ENCODE measurements around the gene SORCS2.

Gene SORCS2

GRCh38 chr4:7679406-7680040 is 487.2 kb downstream of the SORCS2 start:
- TF ChIP-seq CTCF (IDR thresholded peaks at IDR 0.05; ENCODE audit: low read depth, low read length) = no peak
- no peak overlapping the region for H3K4me3 ChIP-seq (ENCODE audit: low read depth, low read length)

GRCh38 chr4:7680106-7680505 is 487.8 kb downstream of the SORCS2 start:
- no peak for TF ChIP-seq CTCF (IDR thresholded peaks at IDR 0.05; ENCODE audit: low read depth, low read length)
- no peak overlapping the region for H3K4me3 ChIP-seq (ENCODE audit: low read depth, low read length)

GRCh38 chr4:7680731-7681130 is 488.4 kb downstream of the SORCS2 start:
- no peak for TF ChIP-seq CTCF (IDR thresholded peaks at IDR 0.05; ENCODE audit: low read depth, low read length)
- H3K4me3 ChIP-seq (ENCODE audit: low read depth, low read length) = no peak overlapping the region

GRCh38 chr4:7683126-7683703 is 490.9 kb downstream of the SORCS2 start:
- TF ChIP-seq CTCF (IDR thresholded peaks at IDR 0.05; ENCODE audit: low read depth, low read length) = no peak
- no peak overlapping the region for H3K4me3 ChIP-seq (ENCODE audit: low read depth, low read length)

- H3K4me3 ChIP-seq (ENCODE audit: low read depth, low read length) = no peak overlapping the region
- no peak for TF ChIP-seq CTCF (IDR thresholded peaks at IDR 0.05; ENCODE audit: low read depth, low read length)
Observed at GRCh38 chr4:7684294-7684693, 492.0 kb downstream of the SORCS2 start.

GRCh38 chr4:7686070-7686870 is 493.9 kb downstream of the SORCS2 start:
- TF ChIP-seq CTCF (IDR thresholded peaks at IDR 0.05; ENCODE audit: low read depth, low read length) = no peak

GRCh38 chr4:7687006-7687405 is 494.7 kb downstream of the SORCS2 start:
- H3K4me3 ChIP-seq (ENCODE audit: low read depth, low read length) = no peak overlapping the region
- TF ChIP-seq CTCF (IDR thresholded peaks at IDR 0.05; ENCODE audit: low read depth, low read length) = 0 out of 2 replicates have a peak, but pooled peaks have one; percentile 13

More at GRCh38 chr4:7686070-7686870, 493.9 kb downstream of the SORCS2 start:
- no peak overlapping the region for H3K4me3 ChIP-seq (ENCODE audit: low read depth, low read length)

Data from WI38 (cell line).